Measurements from ENCODE around the gene PCDHGA5. TPM values are rescaled to one million over a fixed set of nuclear protein-coding genes. Genes with fewer than 3 reads are reported as not detected.
A peak's percentile ranks its signal among the peaks of the same experiment; 100 is the strongest.
"Not testable (repeated sequence)": the region's sequence is repeated elsewhere in the genome, so short reads cannot be mapped to it uniquely, and the experiment has no call there.

The PCDHGA5 gene
- total RNA-seq (1.5 and 2.6 TPM in 2 replicates), polyA plus RNA-seq (1.2 and 1.4 TPM in 2 replicates), polyA minus RNA-seq (ENCODE audit: low replicate concordance) (2.0 and 4.1 TPM in 2 replicates)
- polyA plus RNA-seq (2012), result 1.1 and 1.7 TPM in 2 replicates

DNA sequence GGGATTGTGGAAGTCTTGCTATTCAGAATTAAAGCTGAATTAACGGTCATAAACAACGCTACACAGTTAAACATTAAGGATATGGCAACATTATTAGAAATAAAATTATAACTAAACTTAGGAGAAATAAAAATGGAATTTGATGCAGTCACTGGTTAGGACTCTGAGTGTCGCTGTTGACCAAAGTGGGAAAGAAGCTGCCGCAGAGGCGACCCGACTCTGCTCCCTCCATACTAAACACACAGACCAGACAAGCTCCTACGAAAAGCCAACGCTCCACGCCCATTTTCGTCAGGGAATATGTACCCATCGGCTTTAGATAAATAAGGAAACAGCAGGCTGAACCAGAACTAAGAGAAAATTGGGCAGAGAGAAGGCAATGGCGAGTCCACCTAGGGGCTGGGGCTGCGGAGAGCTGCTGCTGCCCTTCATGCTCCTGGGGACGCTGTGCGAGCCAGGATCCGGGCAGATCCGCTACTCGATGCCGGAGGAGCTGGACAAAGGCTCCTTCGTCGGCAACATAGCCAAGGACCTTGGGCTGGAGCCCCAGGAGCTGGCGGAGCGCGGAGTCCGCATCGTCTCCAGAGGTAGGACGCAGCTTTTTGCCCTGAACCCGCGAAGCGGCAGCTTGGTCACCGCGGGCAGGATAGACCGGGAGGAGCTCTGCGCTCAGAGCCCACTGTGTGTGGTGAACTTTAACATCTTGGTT, at the start of gene PCDHGA5:
Gene PCDHGA5, plus strand, starts transcription at position 211 of the 709 bp plus-strand sequence. Its CDS starts 169 bp downstream, at position 380.
- Histone ChIP-seq H3K9ac (ENCODE audit: insufficient read depth, low read length) (no peak within 1 kb of the TSS), H3K4me2 (ENCODE audit: extremely low read depth, insufficient read depth, low read length) (peak within 1 kb of the TSS; percentile 64)
- peak; percentile 20 to 27 for DNase-seq (ENCODE audit: low read depth in 2 of 2)

DNA sequence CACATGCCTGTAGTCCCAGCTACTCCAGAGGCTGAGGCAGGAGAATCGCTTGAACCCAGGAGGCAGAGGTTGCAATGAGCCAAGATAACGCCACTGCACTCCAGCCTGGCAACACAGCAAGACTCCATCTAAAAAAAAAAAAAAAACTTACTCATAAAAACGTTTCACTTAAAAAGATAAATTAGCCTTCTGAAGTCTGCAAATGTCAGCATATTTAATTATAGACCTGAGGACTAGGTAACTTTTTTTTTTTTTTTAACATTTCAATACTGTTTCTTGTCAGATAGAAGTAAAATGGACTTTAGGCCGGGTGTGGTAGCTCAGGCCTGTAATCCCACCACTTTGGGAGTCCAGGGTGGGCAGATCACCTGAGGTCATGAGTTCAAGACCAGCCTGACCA, 47.0 kb upstream of the PCDHGA5 start:
- not testable (repeated sequence) for H4K20me1 ChIP-seq (ENCODE audit: control insufficient read depth, extremely low read depth, insufficient read depth, low read length); H2AFZ ChIP-seq (ENCODE audit: low read length); H3K27ac ChIP-seq (ENCODE audit: insufficient read depth, low read length); H3K9ac ChIP-seq (ENCODE audit: insufficient read depth, low read length); H3K4me1 ChIP-seq (ENCODE audit: control insufficient read depth, extremely low read depth, insufficient read depth, low read length); H3K4me3 ChIP-seq (replicated peaks in 1 of 4; ENCODE audit: control extremely low read depth in 1 of 4, insufficient read depth in 1 of 4, low read depth in 3 of 4, low read length in 4 of 4); DNase-seq (ENCODE audit: low read depth in 2 of 2); H3K27me3 ChIP-seq (ENCODE audit: control insufficient read depth, insufficient read depth, low read length); H3K36me3 ChIP-seq (ENCODE audit: control insufficient read depth, insufficient read depth, low read length); H3K4me2 ChIP-seq (ENCODE audit: extremely low read depth, insufficient read depth, low read length)
- peaks cover 12% of the 10 kb centered on the region for H3K9me3 ChIP-seq (ENCODE audit: control insufficient read depth, insufficient read depth, low read depth, low read length)
- peaks cover 25% of the 10 kb centered on the region for H3K79me2 ChIP-seq (ENCODE audit: control insufficient read depth, insufficient read depth, low read length)

More for the DNA sequence above, at the start of gene PCDHGA5:
- peak; percentile 23 for TF ChIP-seq EZH2 (IDR thresholded peaks at IDR 0.05; ENCODE audit: low read length, missing control alignments)
- TF ChIP-seq, protein P1, sequence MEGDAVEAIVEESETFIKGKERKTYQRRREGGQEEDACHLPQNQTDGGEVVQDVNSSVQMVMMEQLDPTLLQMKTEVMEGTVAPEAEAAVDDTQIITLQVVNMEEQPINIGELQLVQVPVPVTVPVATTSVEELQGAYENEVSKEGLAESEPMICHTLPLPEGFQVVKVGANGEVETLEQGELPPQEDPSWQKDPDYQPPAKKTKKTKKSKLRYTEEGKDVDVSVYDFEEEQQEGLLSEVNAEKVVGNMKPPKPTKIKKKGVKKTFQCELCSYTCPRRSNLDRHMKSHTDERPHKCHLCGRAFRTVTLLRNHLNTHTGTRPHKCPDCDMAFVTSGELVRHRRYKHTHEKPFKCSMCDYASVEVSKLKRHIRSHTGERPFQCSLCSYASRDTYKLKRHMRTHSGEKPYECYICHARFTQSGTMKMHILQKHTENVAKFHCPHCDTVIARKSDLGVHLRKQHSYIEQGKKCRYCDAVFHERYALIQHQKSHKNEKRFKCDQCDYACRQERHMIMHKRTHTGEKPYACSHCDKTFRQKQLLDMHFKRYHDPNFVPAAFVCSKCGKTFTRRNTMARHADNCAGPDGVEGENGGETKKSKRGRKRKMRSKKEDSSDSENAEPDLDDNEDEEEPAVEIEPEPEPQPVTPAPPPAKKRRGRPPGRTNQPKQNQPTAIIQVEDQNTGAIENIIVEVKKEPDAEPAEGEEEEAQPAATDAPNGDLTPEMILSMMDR (conservative IDR thresholded peaks at IDR 0.05 in 1 of 2, IDR thresholded peaks at IDR 0.05 in 1 of 2; ENCODE audit: low read depth in 1 of 2, low read length in 2 of 2), result peak; percentile 7 to 17
- Histone ChIP-seq H3K27ac (ENCODE audit: insufficient read depth, low read length) (no peak within 1 kb of the TSS), H2AFZ (ENCODE audit: low read length) (no peak within 1 kb of the TSS), H3K9me3 (ENCODE audit: control insufficient read depth, insufficient read depth, low read depth, low read length) (peaks cover 5% of the 10 kb centered on the region), H3K4me1 (ENCODE audit: control insufficient read depth, extremely low read depth, insufficient read depth, low read length) (no peaks in the 10 kb centered on the region), H3K36me3 (ENCODE audit: control insufficient read depth, insufficient read depth, low read length) (no peaks in the 10 kb centered on the region), H3K79me2 (ENCODE audit: control insufficient read depth, insufficient read depth, low read length) (no peaks in the 10 kb centered on the region), H3K27me3 (ENCODE audit: control insufficient read depth, insufficient read depth, low read length) (peaks cover 32% of the 10 kb centered on the region), H4K20me1 (ENCODE audit: control insufficient read depth, extremely low read depth, insufficient read depth, low read length) (no peaks in the 10 kb centered on the region), H3K4me3 (replicated peaks in 1 of 4; ENCODE audit: control extremely low read depth in 1 of 4, insufficient read depth in 1 of 4, low read depth in 3 of 4, low read length in 4 of 4) (peak within 1 kb of the TSS; percentile 10 to 33 (median 24))

DNA sequence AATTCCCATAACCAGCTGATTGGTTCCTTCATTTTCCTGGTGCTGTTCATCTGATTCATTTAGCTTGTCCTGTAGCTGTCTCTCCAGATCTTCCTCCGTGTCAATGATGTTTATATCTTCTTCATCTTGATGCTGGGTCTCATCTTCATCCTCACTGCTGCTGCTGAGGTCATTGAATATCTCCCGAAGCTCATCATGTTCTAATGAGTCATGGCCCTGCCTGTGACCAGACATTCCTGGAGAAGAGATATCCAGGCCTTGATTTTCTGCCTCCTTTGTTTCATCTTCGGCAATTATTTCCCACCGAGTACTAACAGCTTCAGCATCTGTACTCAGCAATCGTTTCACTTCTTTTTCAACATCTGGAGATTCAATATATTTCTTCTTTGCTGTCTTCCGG, 44.8 kb upstream of the PCDHGA5 start:
- TF ChIP-seq, protein P1 (conservative IDR thresholded peaks at IDR 0.05 in 1 of 2, IDR thresholded peaks at IDR 0.05 in 1 of 2; ENCODE audit: low read depth in 1 of 2, low read length in 2 of 2), result no peak
- no peak for TF ChIP-seq EZH2 (IDR thresholded peaks at IDR 0.05; ENCODE audit: low read length, missing control alignments)
- Histone ChIP-seq H3K36me3 (ENCODE audit: control insufficient read depth, insufficient read depth, low read length) (peaks cover 5% of the 10 kb centered on the region), H3K27ac (ENCODE audit: insufficient read depth, low read length) (no peak overlapping the region), H3K9ac (ENCODE audit: insufficient read depth, low read length) (no peak overlapping the region), H2AFZ (ENCODE audit: low read length) (no peak overlapping the region), H3K4me1 (ENCODE audit: control insufficient read depth, extremely low read depth, insufficient read depth, low read length) (no peaks in the 10 kb centered on the region), H3K27me3 (ENCODE audit: control insufficient read depth, insufficient read depth, low read length) (no peaks in the 10 kb centered on the region), H4K20me1 (ENCODE audit: control insufficient read depth, extremely low read depth, insufficient read depth, low read length) (no peaks in the 10 kb centered on the region), H3K79me2 (ENCODE audit: control insufficient read depth, insufficient read depth, low read length) (peaks cover 25% of the 10 kb centered on the region), H3K4me3 (replicated peaks in 1 of 4; ENCODE audit: control extremely low read depth in 1 of 4, insufficient read depth in 1 of 4, low read depth in 3 of 4, low read length in 4 of 4) (peak overlapping the region in 2 of 4 experiments; percentile 89 to 99), H3K4me2 (ENCODE audit: extremely low read depth, insufficient read depth, low read length) (no peak overlapping the region), H3K9me3 (ENCODE audit: control insufficient read depth, insufficient read depth, low read depth, low read length) (peaks cover 12% of the 10 kb centered on the region)
- DNase-seq (ENCODE audit: low read depth in 2 of 2), result no peak
